Measurements from ENCODE around the gene TBC1D14. TPM values are rescaled to one million over a fixed set of nuclear protein-coding genes. Genes with fewer than 3 reads are reported as not detected.

Gene TBC1D14
- total and polyA plus RNA-seq, 5 donors from 2014 or later, result 46.6 to 67.7 (median 52.2) TPM

GRCh38 chr4:7021355-7021754 lies 111.7 kb downstream of the TBC1D14 start:
- H3K9me3 Mint-ChIP-seq, result no peaks in the 10 kb centered on the region
- H3K4me3 Mint-ChIP-seq, result no peak overlapping the region
- no peak overlapping the region for H3K27ac Mint-ChIP-seq
- Histone ChIP-seq H3K9me3 (ENCODE audit: control insufficient read depth in 2 of 2, low read length in 2 of 2) (no peaks in the 10 kb centered on the region), H3K27me3 (ENCODE audit: control insufficient read depth, insufficient read depth, low read length) (no peaks in the 10 kb centered on the region), H3K4me3 (ENCODE audit: low read depth, low read length) (no peak overlapping the region), H3K4me1 (ENCODE audit: control insufficient read depth, insufficient read depth, low read length, poor library complexity, severe bottlenecking) (no peaks in the 10 kb centered on the region), H3K36me3 (ENCODE audit: control insufficient read depth, insufficient read depth, low read length) (peaks cover 85% of the 10 kb centered on the region), H3K27ac (ENCODE audit: insufficient read depth, low read length, poor library complexity, severe bottlenecking) (no peak overlapping the region)
- ATAC-seq (ENCODE audit: low read depth in 2 of 2) (no peak), DNase-seq (no peak)
- H3K36me3 Mint-ChIP-seq, result peaks cover 24% of the 10 kb centered on the region
- H3K4me1 Mint-ChIP-seq, result no peaks in the 10 kb centered on the region
- H3K27me3 Mint-ChIP-seq, result no peaks in the 10 kb centered on the region

GRCh38 chr4:7021930-7022664 lies 112.5 kb downstream of the TBC1D14 start:
- Mint-ChIP-seq H3K9me3 (no peaks in the 10 kb centered on the region), H3K4me1 (no peaks in the 10 kb centered on the region), H3K4me3 (no peak overlapping the region), H3K36me3 (peaks cover 30% of the 10 kb centered on the region), H3K27ac (no peak overlapping the region), H3K27me3 (no peaks in the 10 kb centered on the region)
- Histone ChIP-seq H3K4me3 (ENCODE audit: low read depth, low read length) (no peak overlapping the region), H3K36me3 (ENCODE audit: control insufficient read depth, insufficient read depth, low read length) (peaks cover 84% of the 10 kb centered on the region), H3K27ac (ENCODE audit: insufficient read depth, low read length, poor library complexity, severe bottlenecking) (no peak overlapping the region), H3K9me3 (ENCODE audit: control insufficient read depth in 2 of 2, low read length in 2 of 2) (no peaks in the 10 kb centered on the region), H3K27me3 (ENCODE audit: control insufficient read depth, insufficient read depth, low read length) (no peaks in the 10 kb centered on the region), H3K4me1 (ENCODE audit: control insufficient read depth, insufficient read depth, low read length, poor library complexity, severe bottlenecking) (no peaks in the 10 kb centered on the region)
- DNase-seq (no peak), ATAC-seq (ENCODE audit: low read depth in 2 of 2) (no peak)

GRCh38 chr4:7023486-7023885 lies 113.9 kb downstream of the TBC1D14 start:
- Mint-ChIP-seq H3K36me3 (peaks cover 33% of the 10 kb centered on the region), H3K27ac (no peak overlapping the region), H3K4me3 (no peak overlapping the region), H3K9me3 (no peaks in the 10 kb centered on the region), H3K27me3 (no peaks in the 10 kb centered on the region), H3K4me1 (peaks cover 0 to 2% (median under 1%) of the 10 kb centered on the region in 4 donors)
- DNase-seq, result no peak
- Histone ChIP-seq H3K27me3 (ENCODE audit: control insufficient read depth, insufficient read depth, low read length) (no peaks in the 10 kb centered on the region), H3K9me3 (ENCODE audit: control insufficient read depth in 2 of 2, low read length in 2 of 2) (no peaks in the 10 kb centered on the region), H3K27ac (ENCODE audit: insufficient read depth, low read length, poor library complexity, severe bottlenecking) (no peak overlapping the region), H3K36me3 (ENCODE audit: control insufficient read depth, insufficient read depth, low read length) (peaks cover 82% of the 10 kb centered on the region), H3K4me3 (ENCODE audit: low read depth, low read length) (no peak overlapping the region), H3K4me1 (ENCODE audit: control insufficient read depth, insufficient read depth, low read length, poor library complexity, severe bottlenecking) (no peaks in the 10 kb centered on the region)
- ATAC-seq (ENCODE audit: low read depth in 2 of 2), result no peak

- Mint-ChIP-seq H3K36me3 (peaks cover 33% of the 10 kb centered on the region), H3K9me3 (no peaks in the 10 kb centered on the region), H3K4me1 (peaks cover 0 to 2% (median under 1%) of the 10 kb centered on the region in 4 donors), H3K4me3 (no peak overlapping the region), H3K27me3 (no peaks in the 10 kb centered on the region), H3K27ac (no peak overlapping the region)
- Histone ChIP-seq H3K9me3 (ENCODE audit: control insufficient read depth in 2 of 2, low read length in 2 of 2) (no peaks in the 10 kb centered on the region), H3K4me1 (ENCODE audit: control insufficient read depth, insufficient read depth, low read length, poor library complexity, severe bottlenecking) (no peaks in the 10 kb centered on the region), H3K27ac (ENCODE audit: insufficient read depth, low read length, poor library complexity, severe bottlenecking) (no peak overlapping the region), H3K4me3 (ENCODE audit: low read depth, low read length) (no peak overlapping the region), H3K36me3 (ENCODE audit: control insufficient read depth, insufficient read depth, low read length) (peaks cover 82% of the 10 kb centered on the region), H3K27me3 (ENCODE audit: control insufficient read depth, insufficient read depth, low read length) (no peaks in the 10 kb centered on the region)
- DNase-seq (no peak), ATAC-seq (ENCODE audit: low read depth in 2 of 2) (no peak)
These were observed 114.3 kb downstream of the TBC1D14 start for GRCh38 chr4:7023901-7024300.

DNA sequence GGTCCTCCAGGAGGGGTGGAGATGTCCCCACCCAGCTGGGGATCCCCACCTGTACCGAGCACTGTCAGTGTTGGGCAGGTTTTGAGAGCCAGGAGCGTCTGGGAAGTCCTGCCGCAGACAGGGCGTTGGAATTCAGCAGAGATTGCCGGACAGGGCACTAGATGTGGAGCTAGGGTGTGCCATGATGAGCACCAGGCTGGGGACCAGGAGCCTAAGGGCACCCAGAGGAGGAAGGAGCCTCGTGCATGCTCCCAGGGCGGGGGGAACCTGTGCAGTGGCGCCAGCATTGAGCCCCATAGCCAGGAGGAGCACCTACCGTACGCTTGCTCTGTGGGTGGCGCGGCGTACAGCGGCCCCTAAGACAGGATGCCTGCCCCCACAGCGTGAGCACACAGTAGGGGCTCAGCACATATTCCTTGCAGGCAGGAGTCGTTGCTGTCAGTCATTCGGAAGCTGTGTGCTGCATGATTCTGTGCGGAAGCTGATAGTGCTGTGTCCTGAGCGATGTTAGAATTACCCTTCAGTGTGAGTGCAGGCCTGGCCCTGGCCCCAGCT lies 114.8 kb downstream of the TBC1D14 start:
- Histone ChIP-seq H3K4me3 (ENCODE audit: low read depth, low read length) (no peak overlapping the region), H3K36me3 (ENCODE audit: control insufficient read depth, insufficient read depth, low read length) (peaks cover 82% of the 10 kb centered on the region), H3K9me3 (ENCODE audit: control insufficient read depth in 2 of 2, low read length in 2 of 2) (no peaks in the 10 kb centered on the region), H3K27ac (ENCODE audit: insufficient read depth, low read length, poor library complexity, severe bottlenecking) (no peak overlapping the region), H3K4me1 (ENCODE audit: control insufficient read depth, insufficient read depth, low read length, poor library complexity, severe bottlenecking) (no peaks in the 10 kb centered on the region), H3K27me3 (ENCODE audit: control insufficient read depth, insufficient read depth, low read length) (no peaks in the 10 kb centered on the region)
- Mint-ChIP-seq H3K27ac (no peak overlapping the region), H3K27me3 (no peaks in the 10 kb centered on the region), H3K4me3 (no peak overlapping the region), H3K4me1 (peaks cover 0 to 2% (median under 1%) of the 10 kb centered on the region in 4 donors), H3K9me3 (no peaks in the 10 kb centered on the region), H3K36me3 (peaks cover 37% of the 10 kb centered on the region)
- DNase-seq, result no peak
- ATAC-seq (ENCODE audit: low read depth in 2 of 2), result no peak

- H3K27ac ChIP-seq (ENCODE audit: insufficient read depth, low read length, poor library complexity, severe bottlenecking), result no peak overlapping the region
- Mint-ChIP-seq H3K27me3 (no peaks in the 10 kb centered on the region), H3K9me3 (no peaks in the 10 kb centered on the region), H3K4me1 (peaks cover 0 to 2% (median under 1%) of the 10 kb centered on the region in 4 donors), H3K36me3 (peaks cover 37% of the 10 kb centered on the region), H3K27ac (no peak overlapping the region), H3K4me3 (no peak overlapping the region)
- H3K4me1 ChIP-seq (ENCODE audit: control insufficient read depth, insufficient read depth, low read length, poor library complexity, severe bottlenecking), result no peaks in the 10 kb centered on the region
- no peak overlapping the region for H3K4me3 ChIP-seq (ENCODE audit: low read depth, low read length)
- ATAC-seq (ENCODE audit: low read depth in 2 of 2) (no peak), DNase-seq (no peak)
- no peaks in the 10 kb centered on the region for H3K27me3 ChIP-seq (ENCODE audit: control insufficient read depth, insufficient read depth, low read length)
- peaks cover 89% of the 10 kb centered on the region for H3K36me3 ChIP-seq (ENCODE audit: control insufficient read depth, insufficient read depth, low read length)
- H3K9me3 ChIP-seq (ENCODE audit: control insufficient read depth in 2 of 2, low read length in 2 of 2), result no peaks in the 10 kb centered on the region
These were observed 115.5 kb downstream of the TBC1D14 start for GRCh38 chr4:7025040-7025602.

DNA sequence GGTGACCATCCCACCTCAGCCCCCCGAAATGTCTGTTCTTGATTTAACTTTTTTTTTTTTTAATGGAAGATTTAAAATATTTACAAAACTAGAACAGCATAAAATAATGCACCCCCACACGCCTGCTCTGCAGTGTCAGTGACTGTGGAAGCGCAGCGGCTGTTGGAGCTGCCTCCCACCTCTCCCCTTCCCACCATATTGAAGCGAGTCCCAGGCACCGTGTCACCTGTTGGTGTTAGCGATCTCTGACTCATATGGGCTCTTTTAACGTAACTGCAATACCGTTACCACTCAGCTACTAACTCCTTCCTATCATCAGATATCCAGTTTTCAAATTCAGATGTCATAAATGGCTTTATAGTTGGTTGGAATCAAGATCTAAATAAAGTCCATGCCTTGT lies 116.5 kb downstream of the TBC1D14 start:
- ATAC-seq (ENCODE audit: low read depth in 2 of 2), result no peak
- Mint-ChIP-seq H3K4me3 (no peak overlapping the region), H3K27ac (no peak overlapping the region), H3K36me3 (peaks cover 39% of the 10 kb centered on the region), H3K9me3 (no peaks in the 10 kb centered on the region), H3K27me3 (peaks cover 4% of the 10 kb centered on the region), H3K4me1 (peaks cover 0 to 5% (median 2%) of the 10 kb centered on the region in 4 donors)
- no peak for DNase-seq
- no peak overlapping the region for H3K27ac ChIP-seq (ENCODE audit: insufficient read depth, low read length, poor library complexity, severe bottlenecking)
- no peaks in the 10 kb centered on the region for H3K27me3 ChIP-seq (ENCODE audit: control insufficient read depth, insufficient read depth, low read length)
- H3K4me3 ChIP-seq (ENCODE audit: low read depth, low read length), result no peak overlapping the region
- H3K9me3 ChIP-seq (ENCODE audit: control insufficient read depth in 2 of 2, low read length in 2 of 2), result no peaks in the 10 kb centered on the region
- H3K36me3 ChIP-seq (ENCODE audit: control insufficient read depth, insufficient read depth, low read length), result peaks cover 91% of the 10 kb centered on the region
- H3K4me1 ChIP-seq (ENCODE audit: control insufficient read depth, insufficient read depth, low read length, poor library complexity, severe bottlenecking), result no peaks in the 10 kb centered on the region
